NCI-H128 (cell line): ENCODE measurements around the gene APOB.

Source experiments
- DNase-seq: peaks from one replicate; lab custom pipeline; 2025; ENCODE audit not compliant: unreplicated experiment; lab: John Stamatoyannopoulos, UW

The APOB gene

DNA sequence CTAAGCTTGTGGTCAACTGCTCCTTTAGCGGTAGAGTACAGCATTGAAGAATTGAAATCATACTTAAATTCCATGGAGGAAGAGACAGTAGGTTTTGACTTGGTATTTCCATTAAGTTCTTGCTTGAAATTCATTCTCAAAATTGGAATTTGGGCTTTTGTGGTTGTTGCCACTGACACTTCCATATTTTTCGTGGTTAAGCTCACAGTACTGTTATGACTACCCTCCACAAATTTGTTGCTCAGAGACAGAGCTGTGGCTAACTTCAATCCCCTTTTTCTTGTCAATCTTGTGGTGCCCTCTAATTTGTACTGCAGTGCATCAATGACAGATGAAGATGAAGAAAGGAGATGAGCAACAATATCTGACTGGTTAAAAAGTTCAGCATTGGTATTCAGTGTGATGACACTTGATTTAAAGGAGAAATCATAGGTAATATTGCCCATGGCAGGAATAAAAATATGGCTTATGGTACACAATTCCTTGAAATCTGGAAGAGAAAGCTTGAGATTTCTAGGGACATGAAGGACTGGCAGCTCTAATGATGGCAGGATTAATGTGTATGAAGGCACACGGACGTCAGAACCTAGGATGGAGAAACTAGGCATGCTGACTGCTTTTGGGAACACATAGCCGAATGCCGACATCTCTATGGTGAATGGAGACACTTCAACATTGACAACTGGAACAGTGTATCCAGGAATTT is 37.3 kb downstream of the APOB start:
- no peak for DNase-seq

DNA sequence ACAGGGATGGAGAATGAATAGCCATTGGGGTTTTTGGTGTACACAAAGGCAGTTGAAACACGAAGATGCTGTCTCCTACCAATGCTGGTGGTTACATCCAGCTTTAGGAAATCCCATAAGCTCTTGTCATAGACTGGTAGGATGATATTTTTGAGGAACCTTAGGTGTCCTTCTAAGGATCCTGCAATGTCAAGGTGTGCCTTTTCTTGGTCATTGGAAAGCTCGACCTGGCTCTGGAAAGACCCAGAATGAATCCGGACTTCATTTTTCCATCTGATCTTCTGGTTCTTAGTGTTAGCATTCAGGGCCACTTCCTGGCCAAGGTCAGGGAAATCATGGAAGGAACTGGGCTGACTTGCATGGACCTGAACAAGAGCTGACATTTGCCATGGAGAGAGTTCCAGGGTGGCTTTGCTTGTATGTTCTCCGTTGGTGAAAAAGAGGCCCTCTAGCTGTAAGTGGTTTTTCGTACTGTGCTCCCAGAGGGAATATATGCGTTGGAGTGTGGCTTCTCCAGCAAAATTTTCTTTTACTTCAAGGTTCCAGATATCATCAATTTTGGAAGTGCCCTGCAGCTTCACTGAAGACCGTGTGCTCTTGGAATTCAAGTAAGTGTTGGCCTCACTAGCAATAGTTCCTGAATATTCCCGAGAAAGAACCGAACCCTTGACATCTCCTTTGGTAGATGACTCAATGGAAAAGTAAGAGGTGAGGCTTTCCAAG is 38.0 kb downstream of the APOB start:
- no peak for DNase-seq

DNA sequence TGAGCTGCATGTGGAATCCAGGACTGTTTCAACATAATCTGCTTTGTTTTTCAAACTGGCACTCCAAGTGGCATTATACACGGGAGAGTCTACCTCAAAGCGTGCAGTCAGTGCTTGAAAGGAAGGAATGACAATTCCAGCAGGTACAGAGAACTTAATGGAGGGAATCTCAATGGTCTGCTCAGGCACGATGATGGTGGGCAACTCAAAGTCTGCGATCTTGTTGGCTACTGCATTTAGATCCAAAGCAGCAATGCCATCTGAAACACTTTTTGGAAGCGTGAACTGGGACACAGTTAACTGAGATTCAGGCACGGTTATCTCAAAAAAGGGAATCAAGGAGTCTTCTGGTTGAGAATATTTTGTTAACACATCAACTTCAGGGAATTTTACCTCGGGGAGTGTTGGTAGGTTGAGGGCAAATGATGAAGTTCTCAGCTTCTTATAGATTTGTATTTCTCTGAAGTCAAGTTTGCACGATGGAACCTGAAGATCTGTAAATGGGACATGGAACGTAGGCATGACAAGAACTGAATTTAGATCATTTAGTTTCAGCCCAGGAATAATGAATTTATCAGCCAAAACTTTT is 38.7 kb downstream of the APOB start:
- DNase-seq: no peak

DNA sequence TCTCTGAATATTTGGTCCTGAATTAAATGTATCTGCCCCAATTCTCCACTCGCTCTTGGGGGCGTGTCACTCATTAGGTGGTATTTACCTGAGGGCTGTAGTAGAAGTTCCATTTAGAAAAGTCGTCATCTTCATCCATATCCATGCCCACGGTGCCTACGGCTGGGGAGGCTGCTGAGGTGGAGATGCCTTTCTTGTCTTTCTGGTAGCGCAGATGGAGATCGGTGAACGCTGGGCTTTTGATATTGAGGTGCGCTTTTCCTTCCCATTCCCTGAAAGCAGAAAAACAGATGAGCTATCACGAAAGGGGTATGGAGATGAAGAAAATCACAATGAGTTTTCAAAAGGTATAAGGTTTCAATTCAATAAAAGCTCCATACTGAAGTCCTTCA is 39.7 kb downstream of the APOB start:
- no peak for DNase-seq

DNA sequence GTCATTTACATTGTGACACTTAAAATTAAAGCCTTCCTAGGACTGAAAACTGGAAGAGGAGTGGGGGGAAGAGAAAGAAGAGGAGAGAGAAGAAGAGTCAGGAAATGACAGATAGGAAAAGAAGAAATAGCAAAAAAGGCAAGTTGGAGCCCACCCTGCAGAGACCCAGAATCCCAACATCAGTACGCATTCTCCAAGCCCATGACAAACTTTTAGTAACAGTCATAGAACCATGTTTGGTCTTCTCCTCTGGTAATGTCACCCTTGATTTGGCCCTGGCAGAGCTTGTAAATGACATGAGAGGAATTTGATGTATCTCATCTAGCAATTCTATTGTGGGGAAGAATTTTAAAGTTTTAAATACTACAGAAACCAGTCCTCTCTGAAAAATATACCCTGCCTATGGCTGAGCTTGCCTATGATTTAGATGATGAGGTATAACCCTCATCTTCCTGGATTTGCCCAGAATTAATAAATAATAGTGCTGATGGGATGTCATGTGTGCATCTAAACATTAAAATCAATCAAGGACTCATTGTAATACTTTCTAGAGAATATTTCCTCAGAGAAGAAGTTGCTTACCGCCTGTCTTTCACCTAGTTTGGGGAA is 40.2 kb downstream of the APOB start:
- no peak for DNase-seq

DNA sequence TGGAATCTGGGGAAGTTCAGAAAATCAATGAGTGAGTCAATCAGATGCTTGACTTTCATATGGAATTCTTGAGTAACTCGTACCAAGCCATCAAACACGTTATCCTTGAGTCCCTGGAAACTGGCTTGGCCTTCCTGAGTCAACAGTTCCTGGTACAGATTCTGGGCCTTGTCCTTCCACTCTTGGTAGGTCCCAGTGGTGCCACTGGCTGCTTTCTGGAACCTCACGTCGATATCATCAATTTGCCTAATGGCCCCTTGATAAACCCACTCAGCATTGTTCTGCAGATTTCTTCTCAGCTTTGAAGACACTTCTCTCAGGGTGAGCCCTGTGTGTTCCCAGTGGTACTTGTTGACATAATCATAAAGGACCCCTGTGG is 41.1 kb downstream of the APOB start:
- no peak for DNase-seq

DNA sequence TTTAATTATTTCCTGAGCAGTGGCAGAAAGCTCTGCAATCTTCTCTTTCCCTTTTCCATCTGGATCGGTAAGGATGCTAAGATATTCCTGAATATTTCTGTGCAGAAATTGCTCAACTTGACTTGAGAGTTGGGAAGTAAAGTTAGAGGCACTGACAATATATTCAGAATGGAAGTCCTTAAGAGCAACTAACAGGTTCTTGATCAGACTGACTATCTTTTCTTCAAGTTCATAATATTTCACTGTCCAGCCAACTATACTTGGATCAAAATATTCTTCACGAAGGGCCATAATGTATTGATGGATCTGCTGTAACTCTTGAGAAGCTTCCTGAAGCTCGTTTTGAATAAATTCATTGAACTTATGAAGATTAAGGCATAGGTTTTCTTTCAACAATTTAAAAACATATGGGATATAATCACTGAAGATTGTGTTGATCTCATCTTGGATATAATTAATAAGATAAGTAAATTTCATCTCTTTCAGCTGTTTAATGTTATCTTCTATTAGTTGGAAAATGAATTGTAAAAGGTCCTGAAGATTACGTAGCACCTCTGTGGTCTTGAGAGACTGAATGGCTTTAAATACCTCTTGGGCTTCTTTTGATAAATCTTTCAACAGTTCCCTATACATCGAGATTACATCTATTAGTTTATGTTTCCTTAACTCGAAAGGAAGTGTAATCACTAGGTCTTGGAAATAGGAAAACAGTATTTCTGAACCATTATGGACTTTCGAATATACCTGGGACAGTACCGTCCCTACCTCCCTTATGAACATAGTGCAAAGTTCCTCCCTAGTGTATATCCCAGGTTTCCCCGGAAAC is 41.7 kb downstream of the APOB start:
- no peak for DNase-seq

DNA sequence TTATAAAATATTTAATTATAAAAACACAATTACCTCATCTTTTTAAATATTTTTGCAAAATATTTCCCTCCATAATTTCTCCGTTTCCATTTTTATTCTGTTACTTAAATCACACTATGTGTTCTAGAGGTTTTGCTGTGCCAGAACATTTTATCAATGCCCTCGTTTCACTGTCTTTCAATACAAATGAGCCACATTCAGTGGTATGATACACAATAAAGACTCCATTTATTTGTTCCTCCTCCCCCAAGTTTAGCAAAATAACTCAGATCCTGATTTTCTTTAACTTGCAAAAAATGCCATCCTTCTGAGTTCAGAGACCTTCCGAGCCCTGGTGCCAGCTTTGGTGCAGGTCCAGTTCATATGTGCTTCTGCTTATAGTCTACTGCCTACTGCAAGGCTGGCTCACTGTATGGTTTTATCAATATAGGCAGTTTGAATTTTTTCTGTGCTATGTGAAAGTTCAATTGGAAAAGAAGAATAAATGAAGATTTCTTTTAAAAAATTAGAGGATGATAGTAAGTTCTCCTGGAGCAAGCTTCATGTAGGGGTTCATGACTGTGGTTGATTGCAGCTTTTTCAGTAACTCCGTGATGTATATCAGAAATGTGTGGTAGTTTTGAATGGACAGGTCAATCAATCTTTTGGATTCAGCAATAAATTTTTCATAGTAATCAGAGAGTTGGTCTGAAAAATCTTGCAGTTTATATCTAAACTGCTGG is 42.5 kb downstream of the APOB start:
- no peak for DNase-seq

DNA sequence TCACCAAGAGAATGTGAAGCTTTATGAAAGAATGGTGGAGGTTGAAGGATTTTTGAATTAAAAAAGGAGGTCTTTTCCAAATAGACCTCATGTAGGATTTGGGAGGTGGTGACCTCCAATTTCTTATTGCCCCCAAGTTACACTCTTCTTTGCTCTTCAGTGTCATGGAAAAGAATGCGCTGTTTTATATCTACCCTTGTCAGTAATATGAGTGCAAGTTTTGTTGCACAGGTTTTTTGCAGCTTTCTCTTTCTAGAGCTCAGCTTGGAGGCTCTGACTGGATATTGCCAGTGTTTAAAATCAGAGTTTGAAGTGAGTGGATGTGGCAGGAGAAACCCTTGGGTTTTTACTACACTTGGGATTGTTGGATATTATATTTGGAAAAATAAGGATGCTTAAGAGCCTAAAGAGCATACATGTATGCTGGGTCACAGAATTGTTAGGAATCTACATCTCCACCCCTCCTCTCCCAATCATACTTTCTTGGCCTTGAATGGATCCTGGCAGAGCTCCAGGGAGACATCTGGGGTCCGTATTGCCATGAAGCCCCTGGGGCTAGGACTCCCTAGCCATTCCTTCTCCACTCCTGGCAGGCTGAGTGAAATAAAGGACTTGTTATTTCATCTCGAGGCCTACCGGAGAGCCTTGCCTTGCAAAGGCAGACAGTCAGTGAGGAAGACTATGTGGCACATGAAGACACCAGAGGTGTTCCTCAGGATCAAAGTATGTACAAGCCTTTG is 43.8 kb downstream of the APOB start:
- no peak for DNase-seq

DNA sequence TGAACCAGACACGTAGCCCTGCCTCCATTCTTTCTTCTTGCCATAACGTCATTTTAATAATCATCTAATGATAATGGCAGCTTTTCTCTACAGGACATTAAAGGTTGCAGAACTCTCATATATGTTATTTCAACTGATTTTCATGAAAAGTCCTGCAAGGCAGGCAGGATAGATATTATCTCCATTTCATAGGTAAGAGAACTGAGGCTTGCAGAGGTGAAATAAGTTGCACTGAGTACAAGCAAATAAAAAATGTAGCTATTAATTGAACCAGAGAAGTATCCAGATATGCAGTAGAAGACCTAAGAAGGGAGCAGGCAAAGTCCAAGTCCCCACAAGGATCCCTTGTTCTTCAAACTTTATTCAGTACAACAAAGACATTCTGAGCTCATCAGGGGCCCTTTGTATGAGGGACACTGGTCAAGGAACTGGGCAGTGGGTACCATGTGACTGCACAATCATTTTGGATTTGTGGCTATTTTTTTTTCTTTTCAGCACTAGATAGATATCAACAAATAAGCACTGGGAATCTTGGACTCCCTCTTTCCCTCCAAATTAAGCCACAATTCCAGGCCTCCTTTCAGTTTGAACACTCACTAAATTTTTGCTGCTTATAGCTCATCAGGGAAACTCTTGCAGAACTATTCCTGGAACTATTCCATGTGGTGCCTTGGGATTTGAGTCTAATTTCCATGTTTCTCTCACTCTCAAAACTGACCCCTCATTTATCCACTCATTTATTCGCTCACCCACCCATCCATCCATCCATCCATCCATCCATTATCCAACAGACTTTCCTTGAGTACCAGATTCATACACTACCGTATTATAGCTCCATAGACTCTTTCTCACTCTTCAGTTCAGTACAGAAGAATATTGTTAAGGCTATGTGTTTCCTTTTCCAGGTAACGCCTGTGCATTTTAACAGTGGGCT is 44.6 kb downstream of the APOB start:
- DNase-seq: no peak

DNA sequence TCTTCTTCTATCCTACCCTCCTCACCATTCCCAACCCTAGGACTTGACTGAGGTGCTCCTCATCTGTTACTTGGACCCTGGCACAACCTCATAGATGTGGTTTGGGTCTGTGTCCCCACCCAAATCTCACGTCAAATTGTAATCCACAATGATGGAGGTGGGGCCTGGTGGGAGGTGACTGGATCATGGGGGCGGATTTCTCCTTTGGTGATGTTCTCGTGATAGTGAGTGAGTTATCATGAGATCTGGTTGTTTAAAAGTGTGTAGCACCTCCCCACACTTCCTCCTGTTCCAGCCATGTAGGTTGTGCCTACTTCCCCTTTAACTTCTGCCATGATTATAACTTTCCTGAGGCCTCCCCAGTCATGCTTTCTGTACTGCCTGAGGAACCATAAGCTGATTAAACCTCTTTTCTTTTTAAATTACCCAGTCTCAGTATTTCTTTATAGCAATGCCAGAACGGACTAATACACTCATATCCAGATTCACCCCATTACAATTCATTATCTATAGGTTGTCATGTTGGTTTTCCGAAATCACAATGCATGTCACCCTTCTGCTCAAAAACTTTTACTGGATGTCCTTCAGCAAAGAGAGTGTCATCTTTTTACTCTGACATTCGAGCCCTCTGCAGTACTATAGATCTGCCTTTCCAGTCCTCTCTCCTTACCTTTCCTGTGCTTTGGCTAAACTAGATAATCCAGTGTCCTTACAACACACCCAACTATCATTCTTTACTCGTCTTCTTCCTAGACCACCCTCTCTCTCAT is 45.7 kb downstream of the APOB start:
- DNase-seq: no peak

DNA sequence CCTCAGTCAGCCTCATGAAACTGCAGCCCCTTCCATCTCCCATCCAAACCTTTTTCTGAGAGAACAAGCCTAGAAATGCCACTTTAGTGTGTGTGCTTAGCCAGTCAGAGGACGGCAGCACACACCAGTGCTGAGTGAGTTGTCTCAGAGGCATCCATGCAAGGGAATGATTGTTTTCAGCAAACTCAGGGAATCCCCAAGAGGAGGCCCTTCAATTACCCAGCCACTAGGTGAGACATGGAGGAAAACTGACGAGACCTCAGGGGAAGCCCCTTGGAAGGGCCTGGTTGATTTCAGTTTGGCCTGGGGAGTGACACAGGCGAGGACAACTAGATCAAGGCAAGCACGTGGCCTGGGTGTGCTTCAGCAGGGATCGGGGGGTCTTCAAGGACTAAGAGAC is 49.7 kb downstream of the APOB start:
- DNase-seq: no peak

DNA sequence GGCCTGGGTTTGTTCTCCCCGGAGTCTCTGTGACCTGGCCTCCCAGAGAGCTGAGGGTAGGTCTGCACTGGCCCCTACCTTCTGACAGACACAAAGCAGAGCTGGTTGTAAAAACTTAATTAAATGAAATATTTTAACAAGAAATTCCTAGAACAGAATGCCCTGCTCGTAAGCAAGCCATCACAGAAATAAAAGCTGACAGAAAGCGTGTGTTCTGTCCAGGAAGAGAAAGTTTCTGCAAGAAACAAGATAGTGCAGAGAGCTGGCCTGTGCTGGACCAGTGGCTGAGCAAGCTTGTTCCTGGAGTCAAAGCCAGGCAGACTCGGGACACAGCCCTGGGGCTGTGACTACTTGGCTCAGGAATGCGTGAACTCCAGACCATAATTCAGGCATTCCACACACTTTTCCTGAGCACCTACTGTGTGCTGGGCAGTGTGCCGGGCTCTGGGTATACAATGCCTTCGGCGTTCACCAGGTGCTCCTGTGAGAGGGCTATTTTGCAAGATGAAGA is 51.6 kb downstream of the APOB start:
- no peak for DNase-seq

DNA sequence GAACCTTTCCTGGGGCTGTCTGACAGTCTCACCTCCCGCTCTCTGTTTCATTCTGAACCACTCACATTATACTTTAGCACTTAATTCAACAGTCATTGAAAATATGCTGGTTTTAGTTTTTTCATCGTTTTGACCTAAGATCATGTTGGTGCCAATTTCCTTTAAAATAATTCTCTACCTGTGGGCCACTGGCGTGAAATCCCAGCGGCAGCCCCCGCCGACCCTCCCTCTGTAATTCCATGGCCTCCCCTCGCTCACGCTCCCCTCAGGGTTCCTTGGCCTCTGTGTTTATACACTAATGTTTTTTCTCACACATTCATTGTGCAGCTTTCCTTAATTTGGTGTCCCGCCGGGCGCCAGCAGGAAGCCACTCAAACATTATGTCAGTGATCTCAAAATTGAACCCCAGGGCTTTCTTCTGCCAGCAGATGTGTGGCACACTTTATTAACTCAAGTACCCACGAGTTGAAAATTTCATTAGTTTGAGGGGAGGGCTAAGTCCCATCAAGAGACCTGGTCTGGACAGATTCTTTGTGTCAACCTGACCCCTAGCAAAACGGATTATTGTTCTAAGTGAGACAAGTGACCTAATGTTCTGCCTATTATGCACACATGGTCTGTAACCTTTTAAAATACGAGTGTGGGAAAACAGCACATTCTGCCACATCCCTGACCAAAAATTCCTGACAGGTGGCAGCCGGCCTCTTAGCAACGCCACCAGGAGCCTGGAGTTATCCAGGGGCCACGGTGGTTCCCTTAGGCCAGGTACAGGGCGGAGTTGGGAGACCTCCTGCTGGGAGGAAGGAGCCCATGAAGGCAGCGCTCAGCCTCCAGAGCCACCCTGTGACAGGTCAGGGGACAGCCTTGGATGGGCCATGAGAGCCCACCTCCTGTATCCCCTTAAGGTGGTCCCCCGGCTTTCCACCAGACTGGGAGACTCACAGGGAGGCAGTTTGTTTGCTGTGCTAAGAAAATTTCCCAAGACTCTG is 53.1 kb downstream of the APOB start:
- DNase-seq: no peak

DNA sequence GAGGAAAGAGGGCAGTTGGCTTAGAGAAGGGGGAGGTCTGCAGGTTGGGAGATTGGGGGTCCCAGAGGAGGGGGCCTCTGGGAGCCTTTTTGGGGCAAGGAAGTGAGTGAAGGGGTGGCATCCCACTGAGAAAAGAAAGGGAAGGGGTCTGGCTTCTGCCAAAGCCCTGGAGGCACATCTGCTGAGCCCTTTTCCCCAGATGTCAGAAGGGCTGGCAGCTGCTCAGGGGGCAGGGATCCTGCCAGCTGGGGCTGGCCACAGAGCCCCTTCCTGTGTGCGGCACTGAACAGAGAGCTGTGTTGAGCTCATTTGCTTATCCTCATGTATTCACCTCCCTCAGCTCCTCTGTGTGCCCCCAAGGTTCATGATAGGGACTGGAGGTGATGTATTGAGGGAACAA is 54.5 kb downstream of the APOB start:
- DNase-seq: no peak

DNA sequence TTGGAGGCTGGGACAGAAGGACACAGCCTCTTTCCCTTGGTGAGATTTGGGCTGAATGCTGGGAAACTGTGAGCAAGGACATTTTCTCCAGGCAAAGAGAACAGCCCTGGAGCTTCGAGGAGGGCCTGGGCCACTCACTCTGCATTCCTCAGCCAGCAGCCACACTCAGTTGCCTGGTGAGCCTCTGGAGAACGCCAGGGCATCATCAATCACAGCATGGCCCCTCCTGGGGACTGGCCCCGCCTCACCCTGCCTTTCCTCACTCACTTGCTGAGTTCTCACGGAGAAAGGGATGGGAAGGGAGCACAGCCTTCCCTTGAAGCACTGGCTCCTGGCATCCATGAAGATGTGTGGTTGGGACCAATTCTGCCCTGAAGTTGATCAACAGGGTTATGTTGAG is 55.0 kb downstream of the APOB start:
- no peak for DNase-seq
